HEK293 (cell line): ENCODE results near the gene ZFAND6.

Source experiments
- CTCF ChIA-PET: fragments of 350-600 bp; formaldehyde crosslinking; extraction: SDS; loops from one replicate; lab custom pipeline; 2021; ENCODE audit warnings: antibody characterized with exemption; lab: Yijun Ruan, JAX
- POLR2A ChIA-PET: fragments of 300-600 bp; formaldehyde crosslinking; extraction: SDS; loops from one replicate; lab custom pipeline; 2020; ENCODE audit warnings: antibody characterized with exemption, inconsistent platforms; lab: Yijun Ruan, JAX
- H3K27ac ChIP-seq: fragments of 200-500 bp; sonication (Bioruptor generic); 2 replicates; pipeline ENCODE4 v1.5.1; 2014; ENCODE audit warnings: low read depth, low read length, control low read depth, inconsistent platforms; ENCODE audit errors: extremely low read depth
- H3K36me3 ChIP-seq, 2 experiments: fragments of 200-500 bp in 1 of 2; sonication (Bioruptor generic) in 1 of 2; 1 replicate in 1 of 2; 2 replicates in 1 of 2; pipeline ENCODE4 v1.5.1; 2014 to 2017; ENCODE audit warnings: inconsistent platforms in 2 of 2, low read length in 2 of 2; ENCODE audit not compliant: control insufficient read depth in 2 of 2, insufficient read depth in 1 of 2
- H3K4me1 ChIP-seq: fragments of 200-500 bp; sonication (Bioruptor generic); 2 replicates; pipeline ENCODE4 v1.5.1; 2014; ENCODE audit warnings: mild to moderate bottlenecking, low read length, inconsistent platforms; ENCODE audit not compliant: control insufficient read depth, insufficient read depth
- H3K4me3 ChIP-seq: 2 replicates; pipeline ENCODE4 v1.5.1; 2011; ENCODE audit warnings: low read depth, mild to moderate bottlenecking, control low read depth, low read length, moderate library complexity
- H3K9me3 ChIP-seq: fragments of 200-500 bp; sonication (Bioruptor generic); 2 replicates; pipeline ENCODE4 v1.5.1; 2014; ENCODE audit warnings: low read depth, low read length, inconsistent platforms; ENCODE audit not compliant: control insufficient read depth, insufficient read depth
- IKZF3 ChIP-seq: fragments of 450-650 bp; IDR thresholded peaks from 2 replicates; pipeline ENCODE4 v1.5.0; 2018; ENCODE audit warnings: missing biosample characterization, mild to moderate bottlenecking, missing genetic modification characterization, moderate library complexity
- KLF10 ChIP-seq: fragments of 450-650 bp; IDR thresholded peaks from 2 replicates; pipeline ENCODE4 v1.5.1; 2018; ENCODE audit warnings: missing biosample characterization, mild to moderate bottlenecking, missing genetic modification characterization
- KLF7 ChIP-seq: fragments of 450-650 bp; formaldehyde crosslinking; IDR thresholded peaks from 2 replicates; pipeline ENCODE4 v1.5.1; 2016; ENCODE audit warnings: missing biosample characterization, missing genetic modification characterization, borderline replicate concordance
- MEIS1 ChIP-seq: sonication (generic); formaldehyde crosslinking; IDR thresholded peaks from 2 replicates; pipeline ENCODE4 v1.8.1; 2022; ENCODE audit warnings: missing genetic modification reagents, mild to moderate bottlenecking, borderline replicate concordance
- PRDM4 ChIP-seq: fragments of 450-650 bp; formaldehyde crosslinking; IDR thresholded peaks from 2 replicates; pipeline ENCODE4 v1.5.1; 2017; ENCODE audit warnings: missing biosample characterization, missing genetic modification characterization
- ZBTB6 ChIP-seq: fragments of 450-650 bp; formaldehyde crosslinking; IDR thresholded peaks from 2 replicates; pipeline ENCODE4 v1.5.1; 2017; ENCODE audit warnings: missing biosample characterization, missing genetic modification characterization
- ZFP3 ChIP-seq: fragments of 450-650 bp; formaldehyde crosslinking; IDR thresholded peaks from 2 replicates; pipeline ENCODE4 v1.5.1; 2016; ENCODE audit warnings: low read depth, missing biosample characterization, missing genetic modification characterization
- ZNF140 ChIP-seq: fragments of 450-650 bp; formaldehyde crosslinking; IDR thresholded peaks from 2 replicates; pipeline ENCODE4 v1.5.1; 2016; ENCODE audit warnings: missing biosample characterization, missing genetic modification characterization
- ZNF146 ChIP-seq: fragments of 450-650 bp; formaldehyde crosslinking; IDR thresholded peaks from 2 replicates; pipeline ENCODE4 v1.5.1; 2016; ENCODE audit warnings: missing biosample characterization, missing genetic modification characterization
- ZNF2 ChIP-seq: fragments of 450-650 bp; formaldehyde crosslinking; IDR thresholded peaks from 2 replicates; pipeline ENCODE4 v1.5.1; 2016; ENCODE audit warnings: missing biosample characterization, missing genetic modification characterization
- ZNF221 ChIP-seq: fragments of 450-650 bp; formaldehyde crosslinking; IDR thresholded peaks from 2 replicates; pipeline ENCODE4 v1.5.1; 2017; ENCODE audit warnings: missing biosample characterization, missing genetic modification characterization, borderline replicate concordance
- ZNF391 ChIP-seq: fragments of 450-650 bp; formaldehyde crosslinking; IDR thresholded peaks from 2 replicates; pipeline ENCODE4 v1.5.1; 2016; ENCODE audit warnings: low read depth, missing biosample characterization, missing genetic modification characterization, borderline replicate concordance
- ZNF416 ChIP-seq: fragments of 450-650 bp; formaldehyde crosslinking; IDR thresholded peaks from 2 replicates; pipeline ENCODE4 v1.5.1; 2016; ENCODE audit warnings: missing biosample characterization, missing genetic modification characterization
- ZNF423 ChIP-seq: fragments of 450-650 bp; formaldehyde crosslinking; IDR thresholded peaks from 2 replicates; pipeline ENCODE4 v1.5.1; 2016; ENCODE audit warnings: missing biosample characterization, missing genetic modification characterization
- ZNF585B ChIP-seq: fragments of 450-650 bp; formaldehyde crosslinking; IDR thresholded peaks from 2 replicates; pipeline ENCODE4 v1.5.1; 2016; ENCODE audit warnings: missing biosample characterization, missing genetic modification characterization
- ZNF623 ChIP-seq: fragments of 450-650 bp; formaldehyde crosslinking; IDR thresholded peaks from 2 replicates; pipeline ENCODE4 v1.5.1; 2016; ENCODE audit warnings: missing biosample characterization, missing genetic modification characterization
- ZNF654 ChIP-seq: fragments of 450-650 bp; formaldehyde crosslinking; IDR thresholded peaks from 2 replicates; pipeline ENCODE4 v1.5.1; 2016; ENCODE audit warnings: low read depth, missing biosample characterization, missing genetic modification characterization
- ZNF670 ChIP-seq: fragments of 450-650 bp; formaldehyde crosslinking; IDR thresholded peaks from 2 replicates; pipeline ENCODE4 v1.5.1; 2016; ENCODE audit warnings: missing biosample characterization, missing genetic modification characterization, low read depth
- ZNF677 ChIP-seq: fragments of 450-650 bp; IDR thresholded peaks from 2 replicates; pipeline ENCODE4 v1.5.0; 2018; ENCODE audit warnings: missing biosample characterization, mild to moderate bottlenecking, missing genetic modification characterization, moderate library complexity
- ZNF747 ChIP-seq: fragments of 450-650 bp; formaldehyde crosslinking; IDR thresholded peaks from 2 replicates; pipeline ENCODE4 v1.5.1; 2016; ENCODE audit warnings: missing biosample characterization, missing genetic modification characterization
- ZNF792 ChIP-seq: fragments of 450-650 bp; formaldehyde crosslinking; IDR thresholded peaks from 2 replicates; pipeline ENCODE4 v1.5.1; 2016; ENCODE audit warnings: missing biosample characterization, missing genetic modification characterization
- ZNF837 ChIP-seq: fragments of 450-650 bp; formaldehyde crosslinking; IDR thresholded peaks from 2 replicates; pipeline ENCODE4 v1.5.1; 2016; ENCODE audit warnings: missing biosample characterization, missing genetic modification characterization
- ZSCAN16 ChIP-seq: fragments of 450-650 bp; formaldehyde crosslinking; IDR thresholded peaks from 2 replicates; pipeline ENCODE4 v1.5.1; 2016; ENCODE audit warnings: missing biosample characterization, missing genetic modification characterization
- TF ChIP-seq, protein P1 (sequence below): fragments of 450-650 bp; formaldehyde crosslinking; IDR thresholded peaks from 2 replicates; pipeline ENCODE4; 2016; ENCODE audit warnings: missing biosample characterization, missing genetic modification characterization
- TF ChIP-seq, protein P2 (sequence below): fragments of 450-650 bp; formaldehyde crosslinking; IDR thresholded peaks from 2 replicates; pipeline ENCODE4 v1.5.1; 2016; ENCODE audit warnings: missing biosample characterization, missing genetic modification characterization
- TF ChIP-seq, protein P3 (sequence below): fragments of 450-650 bp; formaldehyde crosslinking; IDR thresholded peaks from 2 replicates; pipeline ENCODE4 v1.5.1; 2016; ENCODE audit warnings: missing biosample characterization, missing genetic modification characterization

ZFAND6 gene

DNA sequence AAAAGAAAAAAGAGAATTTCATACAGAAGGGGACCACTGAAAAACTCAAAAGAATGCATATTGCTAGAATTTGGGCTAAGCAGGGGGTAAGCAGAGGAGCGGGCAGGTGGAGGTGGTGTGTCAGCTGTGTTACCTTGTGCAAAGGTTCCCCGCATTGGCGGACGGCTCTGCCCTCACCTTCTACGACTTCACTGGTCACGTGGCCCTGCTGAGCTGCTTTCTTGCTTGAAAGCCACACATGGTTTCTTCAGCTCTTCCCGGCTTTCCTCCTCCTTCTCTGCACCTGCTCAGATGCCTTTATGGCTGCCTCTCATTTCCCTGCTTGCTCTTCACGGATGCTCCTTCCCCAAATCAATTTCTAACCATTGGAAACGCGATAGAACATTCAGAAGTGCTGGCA, 123.8 kb downstream of the ZFAND6 start:
- no peak overlapping the region for H3K4me3 ChIP-seq
- H3K4me1 ChIP-seq: no peaks in the 10 kb centered on the region
- TF ChIP-seq ZNF140 (tag by site-specific recombination): no peak
- no peak for TF ChIP-seq ZNF221 (tag by site-specific recombination)
- TF ChIP-seq ZNF416: no peak
- TF ChIP-seq ZNF677 (tag by site-specific recombination): no peak
- TF ChIP-seq, protein P1, sequence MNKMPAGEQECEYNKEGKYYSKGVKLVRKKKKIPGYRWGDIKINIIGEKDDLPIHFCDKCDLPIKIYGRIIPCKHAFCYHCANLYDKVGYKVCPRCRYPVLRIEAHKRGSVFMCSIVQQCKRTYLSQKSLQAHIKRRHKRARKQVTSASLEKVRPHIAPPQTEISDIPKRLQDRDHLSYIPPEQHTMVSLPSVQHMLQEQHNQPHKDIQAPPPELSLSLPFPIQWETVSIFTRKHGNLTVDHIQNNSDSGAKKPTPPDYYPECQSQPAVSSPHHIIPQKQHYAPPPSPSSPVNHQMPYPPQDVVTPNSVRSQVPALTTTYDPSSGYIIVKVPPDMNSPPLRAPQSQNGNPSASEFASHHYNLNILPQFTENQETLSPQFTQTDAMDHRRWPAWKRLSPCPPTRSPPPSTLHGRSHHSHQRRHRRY (tag by site-specific recombination): no peak
- TF ChIP-seq ZNF670 (tag by site-specific recombination): no peak
- TF ChIP-seq ZNF585B (tag by site-specific recombination): no peak
- no peak for TF ChIP-seq ZNF654
- no peak for TF ChIP-seq ZNF792 (tag by site-specific recombination)
- H3K36me3 ChIP-seq: peaks cover 0 to 73% of the 10 kb centered on the region in 2 experiments; a peak in 1 of 3 replicates
- no peaks in the 10 kb centered on the region for H3K9me3 ChIP-seq
- ChIA-PET CTCF (interaction anchor here (0.7 to 2.0 kb wide), 4 partner anchors 10 to 873 kb away, joined by 3 to 7 read pairs (median 3); partner anchors contain the start of gene TMED3), POLR2A (no interaction called here)
- no peak overlapping the region for H3K27ac ChIP-seq

DNA sequence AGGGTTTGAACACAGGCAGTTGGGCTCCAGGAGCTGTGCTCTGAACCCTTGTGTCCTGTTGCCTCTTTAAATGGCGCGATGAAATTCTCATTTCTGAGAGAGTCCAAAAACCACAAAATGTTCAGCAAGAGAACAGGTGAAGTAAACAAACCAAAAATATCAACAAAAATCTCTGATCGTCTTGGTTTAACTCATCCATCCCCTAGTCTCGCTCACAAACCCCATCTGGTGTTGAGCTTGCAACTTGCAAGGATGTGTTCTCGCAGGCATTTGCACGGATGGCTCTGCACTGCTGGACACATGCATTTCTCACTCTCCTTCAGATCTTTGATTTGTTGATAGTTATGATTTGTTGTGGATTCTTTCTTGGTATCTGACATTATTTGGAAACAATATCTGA, 124.4 kb downstream of the ZFAND6 start:
- Histone ChIP-seq H3K27ac (no peak overlapping the region), H3K4me1 (no peaks in the 10 kb centered on the region), H3K4me3 (no peak overlapping the region), H3K36me3 (peaks cover 0 to 71% of the 10 kb centered on the region in 2 experiments; a peak in 1 of 3 replicates), H3K9me3 (no peaks in the 10 kb centered on the region)
- ChIA-PET CTCF (interaction anchor here (0.6 to 2.0 kb wide), 6 partner anchors 11 to 873 kb away, joined by 3 to 7 read pairs (median 3); partner anchors contain the start of gene TMED3), POLR2A (no interaction called here)
- TF ChIP-seq ZFP3 (tag by site-specific recombination) (no peak), ZNF747 (tag by site-specific recombination) (no peak), ZNF837 (tag by site-specific recombination) (no peak), ZBTB6 (tag by site-specific recombination) (no peak), ZNF146 (tag by site-specific recombination) (no peak), MEIS1 (CRISPR knock-in tag) (no peak), IKZF3 (tag by site-specific recombination) (no peak), KLF7 (tag by site-specific recombination) (no peak), ZSCAN16 (no peak), PRDM4 (tag by site-specific recombination) (no peak), ZNF423 (tag by site-specific recombination) (no peak), ZNF391 (no peak), ZNF623 (tag by site-specific recombination) (no peak), KLF10 (tag by site-specific recombination) (no peak), ZNF2 (tag by site-specific recombination) (no peak)
- TF ChIP-seq, protein P2, sequence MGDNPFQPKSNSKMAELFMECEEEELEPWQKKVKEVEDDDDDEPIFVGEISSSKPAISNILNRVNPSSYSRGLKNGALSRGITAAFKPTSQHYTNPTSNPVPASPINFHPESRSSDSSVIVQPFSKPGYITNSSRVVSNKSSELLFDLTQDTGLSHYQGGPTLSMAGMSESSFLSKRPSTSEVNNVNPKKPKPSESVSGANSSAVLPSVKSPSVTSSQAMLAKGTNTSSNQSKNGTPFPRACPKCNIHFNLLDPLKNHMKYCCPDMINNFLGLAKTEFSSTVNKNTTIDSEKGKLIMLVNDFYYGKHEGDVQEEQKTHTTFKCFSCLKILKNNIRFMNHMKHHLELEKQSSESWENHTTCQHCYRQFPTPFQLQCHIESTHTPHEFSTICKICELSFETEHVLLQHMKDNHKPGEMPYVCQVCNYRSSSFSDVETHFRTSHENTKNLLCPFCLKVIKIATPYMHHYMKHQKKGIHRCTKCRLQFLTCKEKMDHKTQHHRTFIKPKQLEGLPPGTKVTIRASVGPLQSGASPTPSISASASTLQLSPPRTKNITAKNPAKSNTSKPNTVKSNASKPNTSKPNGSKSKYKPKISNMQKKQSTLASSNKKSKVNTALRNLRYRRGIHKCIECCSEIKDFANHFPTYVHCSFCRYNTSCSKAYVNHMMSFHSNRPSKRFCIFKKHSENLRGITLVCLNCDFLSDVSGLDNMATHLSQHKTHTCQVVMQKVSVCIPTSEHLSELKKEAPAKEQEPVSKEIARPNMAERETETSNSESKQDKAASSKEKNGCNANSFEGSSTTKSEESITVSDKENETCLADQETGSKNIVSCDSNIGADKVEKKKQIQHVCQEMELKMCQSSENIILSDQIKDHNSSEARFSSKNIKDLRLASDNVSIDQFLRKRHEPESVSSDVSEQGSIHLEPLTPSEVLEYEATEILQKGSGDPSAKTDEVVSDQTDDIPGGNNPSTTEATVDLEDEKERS (tag by site-specific recombination): no peak
- TF ChIP-seq, protein P3, sequence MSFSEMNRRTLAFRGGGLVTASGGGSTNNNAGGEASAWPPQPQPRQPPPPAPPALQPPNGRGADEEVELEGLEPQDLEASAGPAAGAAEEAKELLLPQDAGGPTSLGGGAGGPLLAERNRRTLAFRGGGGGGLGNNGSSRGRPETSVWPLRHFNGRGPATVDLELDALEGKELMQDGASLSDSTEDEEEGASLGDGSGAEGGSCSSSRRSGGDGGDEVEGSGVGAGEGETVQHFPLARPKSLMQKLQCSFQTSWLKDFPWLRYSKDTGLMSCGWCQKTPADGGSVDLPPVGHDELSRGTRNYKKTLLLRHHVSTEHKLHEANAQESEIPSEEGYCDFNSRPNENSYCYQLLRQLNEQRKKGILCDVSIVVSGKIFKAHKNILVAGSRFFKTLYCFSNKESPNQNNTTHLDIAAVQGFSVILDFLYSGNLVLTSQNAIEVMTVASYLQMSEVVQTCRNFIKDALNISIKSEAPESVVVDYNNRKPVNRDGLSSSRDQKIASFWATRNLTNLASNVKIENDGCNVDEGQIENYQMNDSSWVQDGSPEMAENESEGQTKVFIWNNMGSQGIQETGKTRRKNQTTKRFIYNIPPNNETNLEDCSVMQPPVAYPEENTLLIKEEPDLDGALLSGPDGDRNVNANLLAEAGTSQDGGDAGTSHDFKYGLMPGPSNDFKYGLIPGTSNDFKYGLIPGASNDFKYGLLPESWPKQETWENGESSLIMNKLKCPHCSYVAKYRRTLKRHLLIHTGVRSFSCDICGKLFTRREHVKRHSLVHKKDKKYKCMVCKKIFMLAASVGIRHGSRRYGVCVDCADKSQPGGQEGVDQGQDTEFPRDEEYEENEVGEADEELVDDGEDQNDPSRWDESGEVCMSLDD (tag by site-specific recombination): no peak
